LNCaP clone FGC (cell line): ENCODE data around the gene MPPED1.

Experiments used
- DNase-seq: peaks from one replicate; pipeline ENCODE4 v3.0.0-alpha.2; 2011; ENCODE audit warnings: low read depth
- H3K4me3 ChIP-seq: 2 replicates; pipeline ENCODE4 v1.5.1; 2011; ENCODE audit warnings: mild to moderate bottlenecking, low read depth, low read length, control low read depth
- CTCF ChIP-seq: IDR thresholded peaks from 2 replicates; pipeline ENCODE4 v1.5.1; 2012; ENCODE audit warnings: mild to moderate bottlenecking; ENCODE audit not compliant: control insufficient read depth, insufficient read depth; ENCODE audit errors: extremely low read depth

Gene MPPED1

DNA sequence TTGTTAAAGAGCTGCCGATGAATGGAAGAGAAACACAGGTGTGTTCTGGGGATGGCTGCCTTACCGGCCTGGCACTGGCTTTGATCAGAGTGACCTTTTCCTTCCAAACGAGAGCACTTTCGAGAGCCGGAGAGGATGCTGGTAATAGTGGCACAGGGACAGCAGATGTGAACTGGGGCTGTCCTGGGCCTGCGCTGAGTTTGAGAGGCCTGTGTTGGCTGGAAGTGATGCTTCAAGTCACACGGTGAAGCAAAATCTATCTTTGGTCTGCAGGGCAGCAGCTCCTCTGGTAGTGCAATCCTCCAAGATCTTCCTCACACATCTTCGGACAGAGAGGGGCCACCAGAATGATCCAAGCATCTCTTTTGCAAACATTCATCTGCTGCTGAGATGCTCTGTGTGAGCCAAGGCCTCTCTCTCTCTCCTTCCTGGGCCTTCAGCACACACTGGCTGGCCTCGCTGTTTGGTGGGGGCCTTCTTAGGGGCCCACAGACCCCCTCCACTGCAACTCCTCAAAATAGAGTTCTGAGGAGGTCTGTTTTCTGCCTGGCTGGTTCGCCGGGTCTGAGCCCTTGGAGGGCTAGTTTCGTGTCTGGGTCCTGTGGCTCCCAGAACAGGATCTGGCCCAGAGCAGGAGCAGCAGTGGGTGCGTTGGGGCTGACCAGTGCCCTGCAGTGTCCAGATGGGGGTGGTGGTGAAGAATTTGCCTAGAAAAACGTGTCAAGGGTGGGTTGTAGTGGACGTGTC is 6.4 kb downstream of the MPPED1 start:
- no peak overlapping the region for H3K4me3 ChIP-seq
- no peak for DNase-seq
- TF ChIP-seq CTCF, result no peak

DNA sequence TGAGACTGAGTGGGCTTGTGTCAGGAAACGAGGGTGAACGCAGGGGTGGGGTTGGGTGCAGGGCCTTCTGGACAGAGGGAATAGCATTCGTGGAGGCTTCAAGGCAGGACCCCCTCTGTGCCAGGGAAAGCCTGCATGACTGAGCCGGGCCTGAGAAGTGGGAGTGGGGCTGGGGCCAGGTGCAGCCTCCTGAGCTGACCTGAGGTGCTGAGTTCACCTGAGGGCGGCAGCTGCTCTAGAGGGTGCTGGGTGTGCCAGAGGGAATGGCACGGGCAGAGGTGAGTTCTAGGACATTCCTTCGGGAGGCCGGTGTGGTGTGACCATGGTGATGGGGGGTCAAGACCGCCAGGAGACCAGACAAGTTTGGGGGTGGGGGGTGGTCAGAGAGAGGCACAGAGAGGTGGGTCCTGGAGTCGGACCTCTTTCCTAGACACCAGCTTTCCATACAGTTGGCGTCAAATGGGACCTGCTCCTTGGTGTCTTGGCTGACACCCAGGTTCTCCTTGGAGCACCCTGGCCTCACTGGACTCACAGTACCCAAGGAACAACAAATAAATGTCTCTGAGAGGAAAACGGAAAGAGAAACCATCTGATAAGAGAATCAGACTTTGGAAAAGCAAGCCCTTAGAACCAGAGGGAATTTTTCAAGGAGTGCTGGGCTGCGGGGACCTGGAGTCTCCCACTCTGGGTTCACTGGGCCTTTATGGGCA is 7.7 kb downstream of the MPPED1 start:
- TF ChIP-seq CTCF, result no peak
- H3K4me3 ChIP-seq, result 0 out of 2 replicates have a peak overlapping the region, but pooled peaks have one; percentile 2
- peak; percentile 67 for DNase-seq

DNA sequence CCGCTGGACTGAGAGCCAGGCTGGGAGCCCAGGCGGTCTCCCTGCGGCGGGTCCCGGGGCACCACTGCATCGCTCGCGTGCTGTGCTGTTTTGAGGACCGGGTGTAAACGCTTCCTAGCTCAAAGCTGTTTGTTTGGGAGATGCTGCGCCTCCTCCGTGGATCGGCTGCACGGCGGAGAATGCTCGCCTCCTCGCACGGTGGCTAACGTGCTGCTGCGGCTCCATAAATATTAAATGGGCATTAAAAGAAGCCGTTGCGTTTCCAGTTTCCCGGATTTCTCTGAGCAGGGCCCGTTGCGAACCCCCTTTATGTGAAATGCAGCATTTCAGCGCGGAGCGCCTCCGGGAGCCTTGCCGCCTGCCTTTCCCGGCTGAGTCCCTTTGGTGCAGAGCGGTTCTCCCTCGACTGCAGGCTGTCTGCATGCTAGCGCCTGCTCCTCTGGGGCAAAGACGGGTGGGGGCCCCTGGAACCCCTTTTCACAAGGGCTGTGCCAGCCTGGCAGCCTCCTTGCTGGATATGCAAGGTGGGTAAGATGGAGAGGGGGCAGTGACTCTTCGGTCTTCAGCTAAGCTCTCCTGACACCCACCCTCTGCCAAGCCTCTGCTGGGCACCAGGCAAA is 9.3 kb downstream of the MPPED1 start:
- H3K4me3 ChIP-seq, result no peak overlapping the region
- DNase-seq, result no peak
- no peak for TF ChIP-seq CTCF

GRCh38 chr22:43421914-43422615 is 10.3 kb downstream of the MPPED1 start:
- DNase-seq, result no peak
- H3K4me3 ChIP-seq, result no peak overlapping the region
- TF ChIP-seq CTCF, result no peak

DNA sequence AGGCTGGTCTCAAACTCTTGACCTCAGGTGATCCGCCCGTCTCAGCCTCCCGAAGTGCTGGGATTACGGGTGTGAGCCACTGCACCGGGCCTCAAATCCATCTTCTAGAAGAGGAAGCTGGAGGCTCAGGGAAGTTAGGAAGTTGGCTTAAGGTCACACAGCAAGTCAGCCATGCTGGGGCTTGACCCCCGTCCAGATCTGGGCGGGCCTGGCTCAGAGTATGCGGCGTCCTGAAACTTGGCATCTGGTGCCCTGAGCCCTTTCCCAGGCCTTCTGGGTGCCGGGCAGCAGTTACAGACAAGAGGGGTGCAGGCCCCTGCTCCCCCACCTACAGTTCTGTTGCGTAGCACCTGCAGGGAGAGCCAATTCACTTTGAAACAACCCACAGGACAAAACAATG is 11.2 kb downstream of the MPPED1 start:
- no peak for DNase-seq
- no peak for TF ChIP-seq CTCF
- H3K4me3 ChIP-seq, result no peak overlapping the region

DNA sequence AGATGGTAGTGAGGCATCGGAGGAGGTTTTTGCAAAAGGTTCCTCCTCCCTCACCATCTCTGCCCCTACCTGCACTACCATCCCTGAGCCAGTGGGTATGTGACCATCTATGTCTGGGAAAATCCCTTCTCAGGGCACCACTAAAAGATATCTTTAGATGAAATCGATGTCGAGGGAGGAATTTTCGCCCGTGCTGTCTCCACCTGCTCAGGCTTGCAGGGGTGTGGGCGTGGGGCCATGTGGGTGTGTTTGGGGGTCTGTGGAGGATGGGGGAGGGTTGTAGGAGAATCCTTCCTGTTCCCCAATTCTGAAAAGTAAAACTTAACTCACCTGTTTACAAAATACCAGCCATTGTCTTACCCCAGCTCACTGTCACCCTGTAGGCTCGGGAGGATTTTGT is 12.4 kb downstream of the MPPED1 start:
- TF ChIP-seq CTCF, result no peak
- no peak overlapping the region for H3K4me3 ChIP-seq
- no peak for DNase-seq
